ENCODE data around the gene TNIP3. TPM values are rescaled to one million over a fixed set of nuclear protein-coding genes. Genes with fewer than 3 reads are reported as not detected.

TNIP3 gene
- total and polyA plus RNA-seq, 11 donors = 0.07 to 0.59 (median 0.14) TPM; not detected in 8

DNA sequence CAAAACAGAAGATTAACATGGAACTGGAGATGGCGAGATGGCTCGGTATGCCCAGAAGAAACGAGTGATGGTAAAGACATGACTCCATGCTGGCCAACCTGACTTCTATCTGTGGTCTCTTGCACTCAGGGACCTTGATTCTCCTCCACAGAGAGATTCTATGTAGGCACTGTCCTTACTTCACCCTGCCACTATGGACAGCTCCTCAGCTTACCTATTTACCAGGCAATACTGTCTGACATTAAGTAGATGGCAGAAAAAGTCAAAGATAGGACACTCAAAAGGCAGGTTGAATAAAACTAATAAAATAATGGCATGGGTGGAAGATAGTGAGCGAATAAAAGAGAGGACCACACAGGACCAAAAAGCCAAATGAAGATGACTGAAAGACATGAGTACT lies 56.6 kb downstream of the TNIP3 start:
- no peak for TF ChIP-seq POLR2A (IDR thresholded peaks at IDR 0.05)
- TF ChIP-seq, protein P1, sequence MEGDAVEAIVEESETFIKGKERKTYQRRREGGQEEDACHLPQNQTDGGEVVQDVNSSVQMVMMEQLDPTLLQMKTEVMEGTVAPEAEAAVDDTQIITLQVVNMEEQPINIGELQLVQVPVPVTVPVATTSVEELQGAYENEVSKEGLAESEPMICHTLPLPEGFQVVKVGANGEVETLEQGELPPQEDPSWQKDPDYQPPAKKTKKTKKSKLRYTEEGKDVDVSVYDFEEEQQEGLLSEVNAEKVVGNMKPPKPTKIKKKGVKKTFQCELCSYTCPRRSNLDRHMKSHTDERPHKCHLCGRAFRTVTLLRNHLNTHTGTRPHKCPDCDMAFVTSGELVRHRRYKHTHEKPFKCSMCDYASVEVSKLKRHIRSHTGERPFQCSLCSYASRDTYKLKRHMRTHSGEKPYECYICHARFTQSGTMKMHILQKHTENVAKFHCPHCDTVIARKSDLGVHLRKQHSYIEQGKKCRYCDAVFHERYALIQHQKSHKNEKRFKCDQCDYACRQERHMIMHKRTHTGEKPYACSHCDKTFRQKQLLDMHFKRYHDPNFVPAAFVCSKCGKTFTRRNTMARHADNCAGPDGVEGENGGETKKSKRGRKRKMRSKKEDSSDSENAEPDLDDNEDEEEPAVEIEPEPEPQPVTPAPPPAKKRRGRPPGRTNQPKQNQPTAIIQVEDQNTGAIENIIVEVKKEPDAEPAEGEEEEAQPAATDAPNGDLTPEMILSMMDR (IDR thresholded peaks at IDR 0.05) = no peak
- Histone ChIP-seq H3K9me3 (no peaks in the 10 kb centered on the region), H3K27ac (no peak overlapping the region), H3K27me3 (peaks cover 0 to 18% (median 0%) of the 10 kb centered on the region in 9 donors), H3K4me1 (no peaks in the 10 kb centered on the region), H3K36me3 (no peaks in the 10 kb centered on the region), H3K4me3 (no peak overlapping the region)
- no peak for ATAC-seq
- intact Hi-C loops (cut with DNase I) = loop anchor here in 1 of 10 donors (10.0 kb wide), 1 partner anchor 1023 kb away; no protein-coding TSS in a partner anchor
- no peak for DNase-seq
- WGBS, 4 donors = 87 to 92% (median 89%) methylated on average over 4 of the region's 4 CpGs

DNA sequence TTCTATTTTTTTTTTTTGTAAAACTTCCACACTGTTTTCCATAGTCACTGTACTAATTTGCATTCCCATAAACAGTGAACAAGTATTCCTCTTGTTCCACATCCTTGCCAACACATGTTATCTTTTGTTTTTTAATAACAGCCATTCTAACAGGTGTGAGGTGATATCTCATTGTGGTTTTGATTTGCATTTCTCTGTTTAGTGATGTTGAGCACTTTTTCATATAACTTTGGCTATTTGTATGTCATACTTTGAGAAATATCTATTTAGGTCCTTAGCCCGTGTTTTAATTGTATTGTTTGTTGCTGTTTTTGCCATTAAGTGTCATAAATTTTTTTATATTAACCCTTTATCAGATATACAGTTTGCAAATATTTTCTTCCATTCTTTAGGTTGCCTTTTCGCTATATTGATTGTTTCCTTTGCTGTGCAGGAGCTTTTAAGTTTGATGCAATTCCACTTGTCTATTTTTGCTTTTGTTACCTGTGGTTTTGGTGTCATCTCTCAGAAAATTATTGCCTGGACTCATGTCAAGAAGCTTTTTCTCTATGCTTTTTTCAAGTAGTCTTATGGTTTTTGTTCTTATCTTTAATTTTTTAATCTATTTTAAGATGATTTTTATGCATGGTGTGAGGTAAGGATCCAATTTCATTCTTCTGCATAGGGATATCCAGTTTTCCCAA lies 63.9 kb downstream of the TNIP3 start:
- no peak for TF ChIP-seq POLR2A (IDR thresholded peaks at IDR 0.05)
- TF ChIP-seq, protein P1 (IDR thresholded peaks at IDR 0.05) = no peak
- Histone ChIP-seq H3K4me3 (no peak overlapping the region), H3K36me3 (no peaks in the 10 kb centered on the region), H3K9me3 (peaks cover 0 to 4% (median 0%) of the 10 kb centered on the region in 12 donors), H3K27ac (no peak overlapping the region), H3K27me3 (peaks cover 0 to 4% (median 0%) of the 10 kb centered on the region in 9 donors), H3K4me1 (no peaks in the 10 kb centered on the region)
- WGBS, 4 donors = 65 to 76% (median 72%) methylated on average over 2 of the region's 2 CpGs
- no peak for ATAC-seq
- DNase-seq = no peak
- intact Hi-C loops (cut with DNase I) = loop anchor here in 3 of 10 donors (5.0 to 10.0 kb wide), 3 partner anchors 1015 to 1028 kb away; no protein-coding TSS in a partner anchor

DNA sequence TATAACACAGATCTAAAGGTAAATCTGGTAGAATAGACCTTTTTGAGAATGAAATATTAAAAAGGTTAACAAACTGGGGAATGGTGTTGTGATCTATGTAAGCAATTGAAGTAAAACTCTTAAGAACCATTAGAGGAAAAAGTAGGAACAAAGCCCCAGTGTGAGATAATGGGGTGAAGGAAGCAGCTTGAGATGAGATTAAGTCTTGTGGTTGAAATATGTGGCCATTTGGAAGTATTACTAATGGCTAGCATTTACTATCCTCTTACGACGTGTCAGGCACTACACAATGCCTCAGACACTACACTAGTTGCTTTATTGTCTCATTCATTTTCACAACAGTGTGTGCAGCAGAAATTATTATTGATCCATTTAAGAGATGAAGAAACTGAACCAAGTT lies 65.9 kb downstream of the TNIP3 start:
- DNase-seq (no peak), ATAC-seq (no peak)
- Histone ChIP-seq H3K27me3 (peaks cover 0 to 4% (median 0%) of the 10 kb centered on the region in 9 donors), H3K36me3 (no peaks in the 10 kb centered on the region), H3K4me3 (no peak overlapping the region), H3K27ac (no peak overlapping the region), H3K4me1 (no peaks in the 10 kb centered on the region), H3K9me3 (peaks cover 0 to 4% (median 0%) of the 10 kb centered on the region in 12 donors)
- 39 to 70% (median 54%) methylated on average over 2 of the region's 2 CpGs for WGBS, 4 donors
- intact Hi-C loops (cut with DNase I) = loop anchor here in 9 of 10 donors (2.0 to 10.0 kb wide), 11 partner anchors 73 to 1026 kb away; no protein-coding TSS in a partner anchor
- TF ChIP-seq POLR2A (IDR thresholded peaks at IDR 0.05) = no peak
- TF ChIP-seq, protein P1 (IDR thresholded peaks at IDR 0.05) = no peak

DNA sequence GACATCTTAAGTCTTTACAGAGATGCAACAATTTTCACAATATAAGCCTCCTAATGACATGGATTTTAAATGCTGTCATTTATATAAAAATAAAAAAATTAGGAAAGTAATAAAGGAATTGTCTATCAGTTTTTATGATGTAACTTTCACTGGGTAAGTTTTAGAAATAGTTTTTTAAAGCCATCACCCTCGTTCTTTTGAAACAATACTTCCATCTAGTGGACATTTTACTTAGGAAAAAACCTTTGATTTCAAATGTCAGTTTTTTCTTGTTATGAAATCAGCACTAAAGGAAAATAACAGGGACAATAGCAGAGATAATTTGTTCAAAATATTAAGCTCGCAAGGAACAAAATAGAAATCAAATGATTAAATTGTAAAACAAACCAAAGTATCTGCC lies 67.5 kb downstream of the TNIP3 start:
- WGBS, 4 donors = 11 to 27% (median 15%) methylated on average over 2 of the region's 2 CpGs

More for the DNA sequence above, 67.5 kb downstream of the TNIP3 start:
- H3K27me3 ChIP-seq = no peaks in the 10 kb centered on the region
- no peaks in the 10 kb centered on the region for H3K4me1 ChIP-seq
- no peak overlapping the region for H3K27ac ChIP-seq
- intact Hi-C loops (cut with DNase I) = loop anchor here (1.0 to 10.0 kb wide), 15 partner anchors 72 to 1024 kb away; no protein-coding TSS in a partner anchor
- DNase-seq (no peak), ATAC-seq (no peak)
- TF ChIP-seq, protein P1 (IDR thresholded peaks at IDR 0.05) = peak; percentile 45 to 83 (median 67)
- no peak for TF ChIP-seq POLR2A (IDR thresholded peaks at IDR 0.05)
- H3K36me3 ChIP-seq = no peaks in the 10 kb centered on the region
- H3K4me3 ChIP-seq = no peak overlapping the region
- peaks cover 0 to 4% (median 0%) of the 10 kb centered on the region in 12 donors for H3K9me3 ChIP-seq
